Esophagus squamous epithelium (tissue), 5 donors: Measurements from ENCODE around the gene COPG2. TPM values are rescaled to one million over a fixed set of nuclear protein-coding genes. Genes with fewer than 3 reads are reported as not detected.

ENCODE experiments used
- DNase-seq: peaks from one replicate; lab custom pipeline; 2025; lab: John Stamatoyannopoulos, UW
- H3K27ac ChIP-seq, 4 donors: fragments of 200-600 bp; sonication (generic); one replicate each; pipeline ENCODE4 v1.5.1; 2016 to 2019; ENCODE audit warnings: mild to moderate bottlenecking in 1 of 4
- H3K27me3 ChIP-seq, 4 donors: fragments of 200-600 bp; sonication (generic); 1 replicate in 3 of 4; 2 replicates in 1 of 4; pipeline versions ENCODE4 v1.5.1 to v1.6.0; 2017 to 2021; ENCODE audit warnings: antibody characterized with exemption in 1 of 4
- H3K36me3 ChIP-seq, 3 donors: fragments of 200-600 bp; sonication (generic); one replicate each; pipeline ENCODE4 v1.5.1; 2016 to 2019
- H3K4me1 ChIP-seq, 3 donors: fragments of 200-600 bp; sonication (generic); one replicate each; pipeline ENCODE4 v1.5.1; 2017 to 2019
- H3K4me3 ChIP-seq, 4 donors: fragments of 200-600 bp; sonication (generic); 1 replicate in 3 of 4; 2 replicates in 1 of 4; pipeline ENCODE4 v1.5.1; 2016 to 2019; ENCODE audit warnings: mild to moderate bottlenecking in 2 of 4, moderate library complexity in 1 of 4
- H3K9me3 ChIP-seq, 3 donors: fragments of 200-600 bp; sonication (generic); one replicate each; pipeline ENCODE4 v1.5.1; 2016 to 2019
- POLR2A ChIP-seq, 4 donors: fragments of 450-650 bp; IDR thresholded peaks; one replicate each; pipeline ENCODE4 v1.6.1; 2017; ENCODE audit warnings: antibody characterized with exemption in 4 of 4, mild to moderate bottlenecking in 4 of 4, moderate library complexity in 3 of 4
- WGBS, 2 donors: methylation state at CpG; one replicate each; pipeline ENCODE4 v1.1.5; 2018; 5-methylcytosine and 5-hydroxymethylcytosine counted together
- intact Hi-C: fragments of 100-400 bp; cut with DNase I; formaldehyde crosslinking; loops from one replicate; pipeline ENCODE4 v1.15.0; 2022
- small RNA-seq, 4 donors: library from RNA; depleted of rRNA; stranded (forward); fragments of <200 nt; gene quantifications; one replicate each; pipeline ENCODE3, GENCODE V24; 2016
- total RNA-seq, 4 donors: library from RNA; depleted of rRNA; stranded (reverse); fragments of >200 nt; gene quantifications; one replicate each; pipeline ENCODE4 v1.1.0, GENCODE V29; 2016
- TF ChIP-seq, protein P1 (sequence below), 6 experiments: fragments of 450-650 bp in 4 of 6; fragments of 200-600 bp in 2 of 6; sonication (generic) in 2 of 6; IDR thresholded peaks; one replicate each; pipeline ENCODE4 v1.5.1; 2016 to 2019; ENCODE audit warnings: antibody characterized with exemption in 6 of 6, mild to moderate bottlenecking in 4 of 6, moderate library complexity in 4 of 6
- donor health status: DM: yes; HTN: yes; CAD: no.

COPG2 gene
- total RNA-seq, 4 donors from 2014 or later: 12.3 to 28.2 (median 17.8) TPM

DNA sequence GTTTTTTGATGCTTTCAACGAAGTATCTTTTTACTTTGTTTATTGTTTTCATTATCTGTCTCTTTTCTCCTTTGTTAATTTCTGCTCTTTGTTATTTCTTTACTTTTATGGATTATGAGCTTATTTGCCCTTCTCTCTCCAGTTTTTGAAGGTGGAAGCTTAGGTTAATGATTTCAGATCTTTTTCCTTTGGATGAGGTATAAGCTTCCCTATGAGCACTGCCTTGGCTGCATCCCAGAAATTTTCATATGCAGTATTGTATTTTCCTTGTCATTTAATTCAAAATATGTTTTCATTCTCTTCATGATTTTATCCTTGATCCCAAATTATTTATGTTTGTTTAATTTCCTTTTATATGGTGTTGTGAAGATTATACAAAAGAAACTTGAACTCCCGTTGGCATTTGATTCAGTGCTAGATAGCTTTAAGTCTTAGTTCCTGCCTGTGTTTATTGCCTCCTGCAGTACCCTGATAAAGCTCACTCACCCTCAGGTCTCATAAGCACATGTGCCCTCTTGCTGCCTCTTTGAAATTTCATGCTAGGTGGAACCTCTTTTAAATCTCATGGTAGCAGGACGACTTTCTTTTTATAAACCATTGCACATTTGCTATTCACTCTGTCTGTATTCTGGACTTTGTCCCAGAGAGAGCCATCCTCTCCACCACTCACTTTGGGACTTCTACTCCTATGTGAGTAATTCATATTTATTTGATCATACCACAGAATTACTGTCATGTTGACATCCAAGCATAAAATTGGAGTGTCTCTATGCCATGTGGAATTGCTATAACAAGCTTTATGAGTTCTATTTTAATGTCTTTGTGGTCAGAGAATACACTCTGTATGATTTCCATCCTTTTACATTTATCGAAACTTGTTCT is 204.8 kb downstream of the COPG2 start:
- WGBS, 2 donors: 57 to 62% methylated on average over 4 of the region's 4 CpGs

DNA sequence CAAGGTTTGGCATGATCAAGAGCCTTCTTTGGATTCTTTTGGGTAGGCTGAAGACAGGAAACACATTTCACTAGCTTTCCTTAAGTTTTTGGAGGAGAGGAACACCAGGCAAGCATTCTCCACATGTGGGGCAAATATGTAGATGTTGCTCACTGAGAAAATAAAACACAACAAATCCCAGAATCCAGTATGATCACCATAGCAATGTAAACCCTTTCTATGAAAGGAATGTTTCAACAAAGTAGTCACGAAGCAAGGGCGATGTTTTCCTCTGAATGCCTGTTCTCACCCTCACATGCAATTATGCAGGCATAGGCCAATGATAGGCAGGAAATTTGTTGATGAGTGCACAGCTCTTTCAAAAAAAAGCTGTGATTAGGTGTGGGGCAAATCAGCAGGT is 207.3 kb downstream of the COPG2 start:
- TF ChIP-seq POLR2A (IDR thresholded peaks at IDR 0.05): no peak
- TF ChIP-seq, protein P1, sequence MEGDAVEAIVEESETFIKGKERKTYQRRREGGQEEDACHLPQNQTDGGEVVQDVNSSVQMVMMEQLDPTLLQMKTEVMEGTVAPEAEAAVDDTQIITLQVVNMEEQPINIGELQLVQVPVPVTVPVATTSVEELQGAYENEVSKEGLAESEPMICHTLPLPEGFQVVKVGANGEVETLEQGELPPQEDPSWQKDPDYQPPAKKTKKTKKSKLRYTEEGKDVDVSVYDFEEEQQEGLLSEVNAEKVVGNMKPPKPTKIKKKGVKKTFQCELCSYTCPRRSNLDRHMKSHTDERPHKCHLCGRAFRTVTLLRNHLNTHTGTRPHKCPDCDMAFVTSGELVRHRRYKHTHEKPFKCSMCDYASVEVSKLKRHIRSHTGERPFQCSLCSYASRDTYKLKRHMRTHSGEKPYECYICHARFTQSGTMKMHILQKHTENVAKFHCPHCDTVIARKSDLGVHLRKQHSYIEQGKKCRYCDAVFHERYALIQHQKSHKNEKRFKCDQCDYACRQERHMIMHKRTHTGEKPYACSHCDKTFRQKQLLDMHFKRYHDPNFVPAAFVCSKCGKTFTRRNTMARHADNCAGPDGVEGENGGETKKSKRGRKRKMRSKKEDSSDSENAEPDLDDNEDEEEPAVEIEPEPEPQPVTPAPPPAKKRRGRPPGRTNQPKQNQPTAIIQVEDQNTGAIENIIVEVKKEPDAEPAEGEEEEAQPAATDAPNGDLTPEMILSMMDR (IDR thresholded peaks at IDR 0.05): no peak
- Histone ChIP-seq H3K36me3 (no peaks in the 10 kb centered on the region), H3K9me3 (peaks cover 0 to 9% (median 0%) of the 10 kb centered on the region in 3 donors), H3K27ac (no peak overlapping the region), H3K4me1 (no peaks in the 10 kb centered on the region), H3K27me3 (no peaks in the 10 kb centered on the region), H3K4me3 (no peak overlapping the region)
- DNase-seq: no peak
- intact Hi-C loops: no loop called here
- WGBS, 2 donors: 42 to 70% methylated on average over 2 of the region's 2 CpGs

More for the DNA sequence above, 204.8 kb downstream of the COPG2 start:
- intact Hi-C loops: no loop called here
- Histone ChIP-seq H3K36me3 (no peaks in the 10 kb centered on the region), H3K27ac (no peak overlapping the region), H3K9me3 (peaks cover 0 to 9% (median 0%) of the 10 kb centered on the region in 3 donors), H3K4me1 (no peaks in the 10 kb centered on the region), H3K4me3 (no peak overlapping the region), H3K27me3 (no peaks in the 10 kb centered on the region)
- DNase-seq: no peak
- no peak for TF ChIP-seq POLR2A (IDR thresholded peaks at IDR 0.05)
- TF ChIP-seq, protein P1 (IDR thresholded peaks at IDR 0.05): no peak

DNA sequence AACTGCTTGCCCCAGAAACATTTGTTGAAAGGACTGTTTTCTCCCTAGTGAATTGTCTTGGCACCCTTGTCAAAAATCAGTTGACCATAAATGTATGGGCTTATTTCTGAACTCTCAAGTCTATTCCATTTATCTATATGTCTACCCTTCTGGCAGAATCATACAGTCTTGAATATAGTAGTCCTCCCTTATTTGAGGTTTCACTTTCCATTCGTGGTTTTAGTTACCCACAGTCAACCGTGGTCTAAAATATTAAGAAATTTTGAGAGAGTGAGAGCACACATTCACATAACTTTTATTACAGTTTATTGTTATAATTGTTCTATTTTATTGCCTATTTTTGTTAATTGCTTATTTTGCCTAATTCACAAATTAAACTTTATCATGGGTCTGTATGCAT is 210.3 kb downstream of the COPG2 start:
- Histone ChIP-seq H3K27ac (no peak overlapping the region), H3K9me3 (peaks cover 0 to 9% (median 0%) of the 10 kb centered on the region in 3 donors), H3K36me3 (no peaks in the 10 kb centered on the region), H3K27me3 (no peaks in the 10 kb centered on the region), H3K4me1 (no peaks in the 10 kb centered on the region), H3K4me3 (no peak overlapping the region)
- TF ChIP-seq POLR2A (IDR thresholded peaks at IDR 0.05): no peak
- TF ChIP-seq, protein P1 (IDR thresholded peaks at IDR 0.05): no peak
- no peak for DNase-seq
- intact Hi-C loops: no loop called here
- WGBS, 2 donors: 57 to 67% methylated on average over 2 of the region's 2 CpGs

Small RNAs within 50 kb of the gene (small RNA-seq; reads per million reads assigned to genes)
- gene MIR335 (0 reads per million in 4 donors), gene RF02148 (0 reads per million in 4 donors), gene RF02149 (0 reads per million in 4 donors), gene RF02150 (0 reads per million in 4 donors), gene RNA5SP246 (4.9 to 32.4 (median 20.1) reads per million in 4 donors)

Other genes with a start within 250 kb of the COPG2 start
- gene CEP41, start 227.7 kb downstream of the COPG2 start, total RNA-seq: 1 to 10 TPM; 1.9 to 6.8 (median 3.2) TPM
- gene MEST, start 176.7 kb downstream of the COPG2 start, total RNA-seq: 10 to 100 TPM in 2 of 4 donors, 1 to 10 TPM in 2; 5.2 to 14.0 (median 9.3) TPM
- gene TSGA13, start 17.8 kb upstream of the COPG2 start, total RNA-seq: not detected
- under 1 TPM in 2 of 4 donors, not detected in 2; under 0.01 to 0.13 TPM for gene KLF14, start 65.5 kb upstream of the COPG2 start, total RNA-seq